HG03103 (cell line): Measurements from ENCODE around the gene FADS2.

Experiments
- ATAC-seq: cut with Tn5 transposase; IDR thresholded peaks from one replicate; pipeline ENCODE4 v1.9.1; 2021; ENCODE audit warnings: low read depth; ENCODE audit not compliant: unreplicated experiment

Gene FADS2

DNA sequence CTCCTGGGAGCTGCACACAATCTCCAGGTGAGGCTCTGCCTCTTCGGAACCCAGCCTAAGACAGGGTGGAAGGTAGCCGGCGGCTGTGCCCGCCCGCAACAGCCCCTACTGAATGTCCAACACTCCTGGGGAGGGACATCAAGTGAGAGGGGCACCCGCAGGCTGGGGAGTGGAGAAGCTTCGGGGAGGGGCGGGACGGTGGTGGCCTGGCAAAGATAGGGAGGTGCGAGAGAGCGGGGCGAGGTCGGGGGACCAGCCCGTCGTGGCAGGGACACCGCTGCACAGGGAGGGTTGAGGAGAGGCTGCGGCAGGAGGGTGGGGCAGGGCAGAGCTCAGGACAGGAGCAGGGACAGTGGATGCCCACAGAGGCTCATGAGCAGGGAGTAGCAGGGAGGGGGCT lies 72.2 kb downstream of the FADS2 start:
- ATAC-seq: no peak

- no peak for ATAC-seq
Observed at GRCh38 chr11:61901397-61901796, 73.3 kb downstream of the FADS2 start.

GRCh38 chr11:61902313-61902712 lies 74.2 kb downstream of the FADS2 start:
- ATAC-seq: no peak

DNA sequence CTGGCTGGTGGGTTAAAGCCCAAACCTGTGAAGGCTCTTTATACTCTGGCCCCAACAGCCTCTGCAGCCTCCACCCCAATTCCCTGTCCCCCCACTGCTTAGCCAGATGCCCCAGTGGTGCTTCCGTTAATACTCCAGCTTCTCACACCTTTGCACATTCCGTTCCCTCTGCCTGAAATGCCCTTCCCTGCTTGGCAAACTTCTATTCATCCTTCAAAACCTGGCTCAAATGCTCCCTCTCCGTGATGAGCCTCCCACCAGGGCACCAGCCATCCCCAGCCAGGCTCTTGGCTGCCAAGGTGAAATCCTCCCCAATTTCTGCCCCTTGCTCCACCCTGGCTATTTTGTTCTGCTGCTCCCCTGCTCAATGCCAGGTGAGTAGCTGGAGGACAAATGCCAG lies 75.7 kb downstream of the FADS2 start:
- no peak for ATAC-seq

- ATAC-seq: no peak
Observed at GRCh38 chr11:61904539-61905048, 76.5 kb downstream of the FADS2 start.

- ATAC-seq: no peak
Observed at GRCh38 chr11:61905067-61905696, 77.1 kb downstream of the FADS2 start.

- ATAC-seq: no peak
Observed at GRCh38 chr11:61905801-61906521, 77.9 kb downstream of the FADS2 start.

DNA sequence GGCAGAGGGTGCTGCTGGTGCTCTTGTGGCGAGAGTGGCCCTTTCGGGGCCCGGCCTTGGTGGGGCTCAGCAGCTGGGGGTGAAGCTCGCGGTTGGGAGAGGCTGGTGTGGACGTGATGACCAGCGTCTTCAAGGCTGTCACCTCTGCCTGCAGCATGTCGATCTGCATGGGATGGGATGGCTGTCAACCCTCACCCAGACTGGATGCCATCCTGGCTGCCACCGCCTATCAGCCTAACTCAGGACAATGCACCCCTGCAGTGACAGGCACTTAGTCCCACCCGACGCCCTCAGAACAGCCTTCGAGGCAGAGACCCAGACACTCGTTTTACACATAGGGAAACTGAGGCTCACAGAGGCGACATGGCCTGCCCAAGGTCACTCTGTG lies 78.4 kb downstream of the FADS2 start:
- no peak for ATAC-seq

DNA sequence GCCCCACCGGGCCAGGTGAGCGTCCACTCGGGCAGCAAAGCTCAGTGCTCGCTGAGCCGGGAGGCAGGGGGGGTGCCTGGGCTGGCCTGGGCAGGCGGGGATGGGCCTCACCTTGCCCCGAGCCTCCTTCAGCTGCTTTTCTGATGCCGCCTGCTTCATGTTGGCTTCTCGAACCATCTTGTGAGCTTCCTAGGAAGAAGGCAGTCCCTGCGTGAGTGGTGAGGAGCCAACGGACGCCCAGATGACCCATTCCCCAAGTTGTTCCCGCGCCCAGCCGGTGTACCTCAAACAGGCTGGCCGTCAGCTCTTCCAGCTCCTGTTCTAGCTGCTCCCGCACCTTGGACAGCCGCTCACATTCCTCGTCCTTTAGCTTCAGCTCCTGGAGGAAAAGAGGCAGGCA lies 79.2 kb downstream of the FADS2 start:
- no peak for ATAC-seq

DNA sequence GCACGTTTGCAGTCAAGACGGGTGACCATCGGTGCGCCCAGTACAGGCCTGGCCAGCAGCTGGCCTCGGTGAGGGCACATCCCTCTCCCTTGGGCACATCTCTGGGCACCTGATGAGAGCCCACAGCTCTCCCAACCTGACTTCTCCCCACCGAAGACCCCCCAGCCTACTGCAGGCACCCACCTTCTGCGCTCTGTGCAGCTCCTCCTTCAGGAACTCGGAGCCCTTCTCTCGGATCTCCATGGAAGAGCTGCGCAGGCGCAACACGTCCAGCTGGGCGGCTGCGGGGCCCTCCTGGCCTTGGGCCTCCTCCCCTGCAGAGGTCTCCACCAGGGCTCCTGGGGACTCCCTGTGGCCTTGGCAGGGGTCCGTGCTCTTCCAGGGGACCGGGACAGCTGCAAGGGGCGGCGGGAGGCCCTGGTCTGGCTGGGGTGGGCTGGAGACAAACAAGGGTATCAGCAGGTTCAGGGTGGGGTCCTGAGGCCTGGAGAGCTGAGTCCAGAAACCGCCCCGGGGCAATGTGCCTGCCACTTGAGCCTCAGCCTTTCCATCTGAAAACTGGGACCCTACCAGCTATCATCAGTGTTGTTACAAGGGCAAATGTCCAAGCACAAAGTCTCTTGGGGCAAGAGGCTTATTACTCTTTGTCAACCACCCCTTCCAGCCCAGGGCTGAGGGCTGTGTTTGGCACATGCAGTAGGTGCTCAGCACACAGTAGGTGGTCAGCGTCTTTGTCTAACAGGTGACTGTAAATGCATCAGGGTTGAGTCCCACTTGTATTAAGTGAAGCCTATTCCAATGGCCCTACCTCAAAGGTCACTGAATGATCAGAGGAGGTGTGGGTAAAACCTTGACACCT lies 80.0 kb downstream of the FADS2 start:
- ATAC-seq: no peak

- ATAC-seq: no peak
Observed at GRCh38 chr11:61908730-61909316, 80.7 kb downstream of the FADS2 start.

GRCh38 chr11:61910187-61911127 lies 82.4 kb downstream of the FADS2 start:
- ATAC-seq: no peak

DNA sequence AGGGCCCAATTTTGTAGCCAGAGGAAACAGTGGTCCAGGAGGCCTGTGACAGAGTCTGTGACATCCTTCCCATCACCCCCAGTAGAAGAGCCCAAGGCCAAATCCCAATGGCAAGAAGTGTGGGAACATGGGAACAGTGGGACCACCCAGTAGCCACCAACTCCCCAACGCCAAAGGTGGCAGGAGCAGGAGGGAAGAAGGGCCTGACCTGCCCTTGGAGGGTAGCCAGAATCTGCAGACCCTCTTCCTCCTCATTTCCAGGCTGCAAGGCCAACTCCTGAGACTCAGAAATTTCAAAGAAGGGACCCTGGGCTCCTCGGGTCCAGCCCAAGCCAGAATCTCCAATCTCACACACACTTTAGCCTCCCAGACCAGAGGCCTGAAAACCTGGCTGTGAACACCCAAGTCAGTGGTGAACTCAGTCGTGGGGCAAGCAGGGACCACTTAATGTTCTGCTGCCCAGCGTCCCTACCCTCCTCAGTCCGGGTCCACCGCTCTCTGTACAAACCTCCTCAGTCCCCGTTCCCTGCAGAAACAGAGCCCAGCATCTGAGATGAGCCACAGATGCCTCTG lies 83.1 kb downstream of the FADS2 start:
- no peak for ATAC-seq

DNA sequence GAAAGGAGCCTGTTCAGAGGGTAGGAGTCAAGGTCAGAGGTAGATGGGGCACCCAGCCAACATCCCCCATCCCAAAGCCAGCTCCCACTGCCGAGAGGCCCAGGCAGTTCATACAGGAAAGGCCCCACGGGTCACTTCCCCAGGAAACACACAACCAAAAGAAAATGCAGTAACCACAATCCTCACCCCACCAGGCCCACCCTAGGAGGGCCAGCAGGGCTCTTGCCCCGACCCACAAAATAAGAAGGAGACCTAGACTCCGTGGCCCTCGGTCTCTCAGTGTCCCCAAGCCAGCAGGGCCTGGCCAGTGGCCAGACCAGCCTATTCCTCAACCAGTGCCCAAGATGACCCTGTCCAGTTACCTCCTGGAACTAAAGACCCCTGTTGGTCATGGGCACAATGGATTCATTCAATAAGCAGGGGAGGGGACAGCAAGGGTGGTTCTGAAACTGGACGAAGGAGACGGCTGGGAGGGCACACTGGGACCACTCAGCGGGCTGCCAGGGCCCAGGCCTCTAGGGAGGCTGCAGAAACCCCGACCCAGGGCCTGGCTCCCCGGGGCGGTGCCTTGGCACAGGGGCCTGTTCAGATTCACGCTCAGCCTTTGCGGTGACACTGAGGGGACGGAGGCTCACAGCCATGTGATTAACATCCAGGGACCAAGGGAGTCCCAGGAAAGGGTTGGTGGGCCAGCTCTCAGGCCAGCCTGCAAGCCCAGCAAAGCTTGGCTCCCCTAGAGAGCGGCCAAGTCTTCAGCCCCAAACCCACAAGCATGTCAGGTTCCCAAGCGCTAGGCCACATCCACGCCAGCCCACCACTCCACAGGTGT lies 83.8 kb downstream of the FADS2 start:
- no peak for ATAC-seq

GRCh38 chr11:61912530-61912898 lies 84.4 kb downstream of the FADS2 start:
- no peak for ATAC-seq

DNA sequence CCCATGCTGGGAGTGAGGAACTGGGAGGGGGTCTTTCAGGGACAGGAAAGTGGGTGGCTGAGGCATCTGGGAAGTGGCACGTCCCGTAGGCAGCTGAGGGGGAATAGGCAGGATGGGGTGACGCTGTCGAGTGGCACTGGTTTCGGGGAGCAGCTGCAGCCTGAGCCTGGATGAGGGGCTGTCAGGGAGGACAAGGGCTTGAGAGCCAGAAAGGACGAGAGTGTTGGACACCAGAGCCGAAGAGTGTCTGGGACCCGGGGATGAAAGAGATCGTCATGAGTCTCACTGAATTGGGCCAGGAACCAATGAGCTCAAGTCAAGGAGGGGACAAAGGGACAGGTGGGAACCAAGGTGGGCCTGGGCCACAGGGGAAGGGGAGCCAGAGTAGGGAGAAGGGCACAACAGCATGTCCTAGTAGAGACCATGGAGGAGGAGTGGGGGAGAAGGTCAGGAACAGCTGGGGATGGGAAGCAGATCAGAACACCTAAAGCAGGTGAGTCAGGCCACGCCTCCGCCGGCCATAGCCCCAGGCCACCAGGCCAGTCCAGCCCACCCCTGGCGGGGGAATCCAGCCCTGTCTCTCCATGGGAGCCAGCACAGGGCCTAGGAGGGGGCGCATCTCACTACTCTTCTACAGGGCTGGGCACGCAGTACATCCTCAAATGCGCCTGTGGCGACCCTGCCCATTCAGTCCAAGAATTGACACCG lies 85.0 kb downstream of the FADS2 start:
- no peak for ATAC-seq

GRCh38 chr11:61913699-61914395 lies 85.7 kb downstream of the FADS2 start:
- no peak for ATAC-seq
